Stromal cell of bone marrow (primary cell): ENCODE measurements around the gene NR5A1.

Source experiments
- DNase-seq: peaks from one replicate; pipeline ENCODE4 v3.0.0-alpha.2; 2012; ENCODE audit warnings: low read depth

The NR5A1 gene

GRCh38 chr9:124440786-124441185 is 66.4 kb downstream of the NR5A1 start:
- no peak for DNase-seq

GRCh38 chr9:124439686-124440243 is 67.4 kb downstream of the NR5A1 start:
- no peak for DNase-seq

GRCh38 chr9:124439086-124439485 is 68.1 kb downstream of the NR5A1 start:
- DNase-seq, result no peak

- no peak for DNase-seq
These were observed 69.1 kb downstream of the NR5A1 start for GRCh38 chr9:124438091-124438490.

GRCh38 chr9:124437086-124437485 is 70.1 kb downstream of the NR5A1 start:
- no peak for DNase-seq

GRCh38 chr9:124436320-124436719 is 70.9 kb downstream of the NR5A1 start:
- no peak for DNase-seq
